Suprapubic skin (tissue), 3 donors: ENCODE results near the gene ECE1.

Experiments used
- CTCF ChIP-seq, 2 donors: fragments of 200-600 bp in 1 of 2; fragments of 450-650 bp in 1 of 2; sonication (generic) in 1 of 2; IDR thresholded peaks; one replicate each; pipeline ENCODE4 v1.5.1; 2016 to 2019; ENCODE audit warnings: antibody characterized with exemption in 2 of 2, mild to moderate bottlenecking in 1 of 2, moderate library complexity in 1 of 2
- POLR2A ChIP-seq, 2 donors: fragments of 450-650 bp; IDR thresholded peaks; one replicate each; pipeline ENCODE4 v1.6.1; 2017; ENCODE audit warnings: antibody characterized with exemption in 2 of 2, mild to moderate bottlenecking in 2 of 2, moderate library complexity in 2 of 2

GRCh38 chr1:21278208-21278859, 11.9 kb downstream of the ECE1 start:
- TF ChIP-seq CTCF (IDR thresholded peaks at IDR 0.05) (no peak), POLR2A (IDR thresholded peaks at IDR 0.05) (no peak)
